H9 (cell line): ENCODE measurements around the gene ACSM4. TPM values are rescaled to one million over a fixed set of nuclear protein-coding genes. Genes with fewer than 3 reads are reported as not detected.

Experiments
- DNase-seq: peaks from one replicate; pipeline ENCODE4 v3.0.0-alpha.2; 2017
- H2AFZ ChIP-seq: one replicate; pipeline ENCODE4 v1.6.1; 2013; ENCODE audit warnings: mild to moderate bottlenecking, low read length, control low read depth, moderate library complexity
- H2AK5ac ChIP-seq: 2 replicates; pipeline ENCODE4 v1.6.1; 2013; ENCODE audit warnings: low read length, control low read depth, mixed read lengths; ENCODE audit not compliant: insufficient read length
- H2BK120ac ChIP-seq: one replicate; pipeline ENCODE4 v1.6.1; 2013; ENCODE audit warnings: low read depth, mild to moderate bottlenecking, low read length, control low read depth, inconsistent platforms; ENCODE audit not compliant: poor library complexity, severe bottlenecking
- H2BK12ac ChIP-seq: 2 replicates; pipeline ENCODE4 v1.6.1; 2013; ENCODE audit warnings: low read length, control low read depth, mixed read lengths, low read depth; ENCODE audit not compliant: insufficient read length
- H2BK15ac ChIP-seq: 2 replicates; pipeline ENCODE4 v1.6.1; 2013; ENCODE audit warnings: low read depth, low read length, control low read depth
- H2BK20ac ChIP-seq: one replicate; pipeline ENCODE4 v1.6.1; 2013; ENCODE audit warnings: low read depth, mild to moderate bottlenecking, low read length, control low read depth, inconsistent platforms; ENCODE audit not compliant: poor library complexity, severe bottlenecking
- H2BK5ac ChIP-seq: 2 replicates; pipeline ENCODE4 v1.6.1; 2013; ENCODE audit warnings: low read length, control low read depth, mixed read lengths; ENCODE audit not compliant: insufficient read length
- H3K14ac ChIP-seq: 2 replicates; pipeline ENCODE4 v1.6.1; 2013; ENCODE audit warnings: low read length, control low read depth; ENCODE audit not compliant: insufficient read depth
- H3K18ac ChIP-seq: 2 replicates; pipeline ENCODE4 v1.6.1; 2013; ENCODE audit warnings: low read depth, mild to moderate bottlenecking, mixed read lengths, low read length, control low read depth; ENCODE audit not compliant: insufficient read length
- H3K23ac ChIP-seq: 2 replicates; pipeline ENCODE4 v1.6.1; 2013; ENCODE audit warnings: low read length, control low read depth, mixed read lengths, low read depth; ENCODE audit not compliant: insufficient read length
- H3K23me2 ChIP-seq: 2 replicates; pipeline ENCODE4 v1.6.1; 2013; ENCODE audit warnings: low read depth, mild to moderate bottlenecking, mixed read lengths, low read length, control low read depth; ENCODE audit not compliant: insufficient read length, poor library complexity, severe bottlenecking
- H3K27ac ChIP-seq: 2 replicates; pipeline ENCODE4 v1.5.1; 2013; ENCODE audit warnings: low read length, control low read depth, mixed read lengths, low read depth; ENCODE audit not compliant: insufficient read length
- H3K27me3 ChIP-seq: 2 replicates; pipeline ENCODE4 v1.6.1; 2013; ENCODE audit warnings: low read length, control low read depth, inconsistent platforms; ENCODE audit not compliant: insufficient read depth
- H3K4ac ChIP-seq: 2 replicates; pipeline ENCODE4 v1.6.1; 2013; ENCODE audit warnings: low read depth, mild to moderate bottlenecking, control low read depth, inconsistent platforms, low read length, moderate library complexity
- H3K4me1 ChIP-seq: 2 replicates; pipeline ENCODE4 v1.6.1; 2013; ENCODE audit warnings: low read length, control low read depth, inconsistent platforms; ENCODE audit not compliant: insufficient read depth
- H3K4me2 ChIP-seq: 2 replicates; pipeline ENCODE4 v1.6.1; 2013; ENCODE audit warnings: low read length, control low read depth, mixed read lengths; ENCODE audit not compliant: insufficient read length, insufficient read depth
- H3K56ac ChIP-seq: 2 replicates; pipeline ENCODE4 v1.6.1; 2013; ENCODE audit warnings: low read depth, mild to moderate bottlenecking, mixed read lengths, low read length, control low read depth; ENCODE audit not compliant: insufficient read length
- H3K79me1 ChIP-seq: 2 replicates; pipeline ENCODE4 v1.6.1; 2013; ENCODE audit warnings: low read depth, mild to moderate bottlenecking, moderate library complexity, low read length, control low read depth, inconsistent platforms; ENCODE audit not compliant: insufficient read depth, poor library complexity, severe bottlenecking
- H3K79me2 ChIP-seq: 2 replicates; pipeline ENCODE4 v1.6.1; 2013; ENCODE audit warnings: low read length, control low read depth, inconsistent platforms; ENCODE audit not compliant: insufficient read depth
- H3K9ac ChIP-seq: 2 replicates; pipeline ENCODE4 v1.6.1; 2013; ENCODE audit warnings: low read length, control low read depth, mixed read lengths; ENCODE audit not compliant: insufficient read length; ENCODE audit errors: extremely low read depth
- H3K9me3 ChIP-seq: one replicate; pipeline ENCODE4 v1.6.1; 2013; ENCODE audit warnings: low read depth, low read length, inconsistent platforms; ENCODE audit not compliant: control insufficient read depth
- H3T11ph ChIP-seq: one replicate; pipeline ENCODE4 v1.6.1; 2013; ENCODE audit warnings: mild to moderate bottlenecking, low read length, control low read depth, inconsistent platforms
- H4K20me1 ChIP-seq: one replicate; pipeline ENCODE4 v1.6.1; 2013; ENCODE audit not compliant: control insufficient read depth, insufficient read length, insufficient read depth
- H4K5ac ChIP-seq: 2 replicates; pipeline ENCODE4 v1.6.1; 2013; ENCODE audit warnings: low read depth, mild to moderate bottlenecking, mixed read lengths, low read length, control low read depth; ENCODE audit not compliant: insufficient read length
- H4K8ac ChIP-seq: replicated peaks from 2 replicates; pipeline ENCODE4 v1.6.1; 2013; ENCODE audit warnings: low read length, control low read depth, mixed read lengths, low read depth; ENCODE audit not compliant: insufficient read length
- H4K91ac ChIP-seq: 2 replicates; pipeline ENCODE4 v1.6.1; 2013; ENCODE audit warnings: low read depth, mild to moderate bottlenecking, moderate library complexity, mixed read lengths, low read length, control low read depth; ENCODE audit not compliant: insufficient read length
- H3K27ac Mint-ChIP-seq, 3 experiments: 2 replicates in 2 of 3; 3 replicates in 1 of 3; pipeline ENCODE4 v1.8.0; 2020 to 2021; ENCODE audit warnings: mixed read lengths in 3 of 3, mild to moderate bottlenecking in 1 of 3, moderate library complexity in 1 of 3
- H3K27me3 Mint-ChIP-seq: 2 replicates; pipeline ENCODE4 v1.8.0; 2021; ENCODE audit warnings: low read depth, mild to moderate bottlenecking, moderate library complexity, mixed read lengths
- H3K36me3 Mint-ChIP-seq, 3 experiments: 2 replicates in 2 of 3; 3 replicates in 1 of 3; pipeline ENCODE4 v1.8.0; 2020 to 2021; ENCODE audit warnings: low read depth in 3 of 3, mixed read lengths in 3 of 3; ENCODE audit not compliant: insufficient read depth in 1 of 3
- H3K4me1 Mint-ChIP-seq, 2 experiments: 2 replicates each; pipeline ENCODE4 v1.8.0; 2020; ENCODE audit warnings: mixed read lengths in 2 of 2
- H3K4me3 Mint-ChIP-seq, 2 experiments: 2 replicates in 1 of 2; 3 replicates in 1 of 2; pipeline ENCODE4 v1.8.0; 2020 to 2021; ENCODE audit warnings: mild to moderate bottlenecking in 2 of 2, mixed read lengths in 2 of 2, moderate library complexity in 1 of 2
- H3K9me3 Mint-ChIP-seq, 2 experiments: 2 replicates in 1 of 2; 3 replicates in 1 of 2; pipeline ENCODE4 v1.8.0; 2020; ENCODE audit warnings: mild to moderate bottlenecking in 2 of 2, mixed read lengths in 2 of 2, moderate library complexity in 1 of 2
- CTCF ChIP-seq: fragments of 200-600 bp; sonication (generic); conservative IDR thresholded peaks from 3 replicates; pipeline ENCODE4 v1.8.0; 2021; ENCODE audit warnings: antibody characterized with exemption, mild to moderate bottlenecking
- WGBS: extraction: QIAGEN DNeasy Blood & Tissue Kit; methylation state at CpG from one replicate; pipeline ENCODE4 v1.1.7; 2013; ENCODE audit warnings: missing lambda C conversion rate, low lambda C conversion rate, mixed read lengths; ENCODE audit not compliant: insufficient read length; ENCODE audit errors: extremely low coverage; 5-methylcytosine and 5-hydroxymethylcytosine counted together
- total RNA-seq: library from RNA; stranded (reverse); gene quantifications from 2 replicates; pipeline ENCODE4 v1.2.1, GENCODE V29; 2021

The ACSM4 gene
- total RNA-seq, 1 experiment from 2014 or later: not detected

- Histone ChIP-seq H4K5ac (no peak overlapping the region), H3K79me2 (no peaks in the 10 kb centered on the region), H3K23me2 (no peaks in the 10 kb centered on the region), H3K4ac (no peak overlapping the region), H3K23ac (no peak overlapping the region), H4K91ac (no peak overlapping the region), H3K14ac (no peak overlapping the region), H2BK120ac (no peak overlapping the region), H2AK5ac (no peak overlapping the region), H3K9ac (no peak overlapping the region), H2BK5ac (no peak overlapping the region), H3K79me1 (no peaks in the 10 kb centered on the region), H3K4me2 (no peak overlapping the region), H2BK15ac (no peak overlapping the region), H3K27me3 (no peaks in the 10 kb centered on the region), H3K4me1 (no peaks in the 10 kb centered on the region; the same call in 1 of the 2 replicates), H3T11ph (no peak overlapping the region), H4K8ac (no peak overlapping the region), H3K56ac (no peak overlapping the region), H4K20me1 (no peaks in the 10 kb centered on the region), H2BK20ac (no peak overlapping the region), H2AFZ (no peak overlapping the region), H2BK12ac (no peak overlapping the region), H3K27ac (no peak overlapping the region), H3K18ac (no peak overlapping the region), H3K9me3 (no peaks in the 10 kb centered on the region)
- no peak overlapping the region for H3K27ac Mint-ChIP-seq
- no peaks in the 10 kb centered on the region for H3K36me3 Mint-ChIP-seq
- no peak overlapping the region for H3K4me3 Mint-ChIP-seq
- WGBS: no CpG with 5 or more reads among the region's 5 CpGs
- H3K9me3 Mint-ChIP-seq: no peaks in the 10 kb centered on the region
- DNase-seq: no peak
- peaks cover 20 to 25% of the 10 kb centered on the region in 2 experiments for H3K4me1 Mint-ChIP-seq
- no peak for TF ChIP-seq CTCF
- peaks cover 2% of the 10 kb centered on the region; the same call in 1 of the 2 replicates for H3K27me3 Mint-ChIP-seq
Measured at GRCh38 chr12:7304456-7304855, 584 bp downstream of the ACSM4 start.
